ENCODE data around the gene PPP1R12C.

GRCh38 chr19:55046975-55047622 is 70.3 kb downstream of the PPP1R12C start:
- no peak for TF ChIP-seq CTCF (IDR thresholded peaks at IDR 0.05)
- TF ChIP-seq POLR2AphosphoS5 (IDR thresholded peaks at IDR 0.05): no peak
- TF ChIP-seq POLR2A (IDR thresholded peaks at IDR 0.05): no peak
- no peak for TF ChIP-seq EP300 (IDR thresholded peaks at IDR 0.05; ENCODE audit: low read depth)

All from transverse colon (tissue), 4 donors.